GM18505 (cell line): ENCODE results near the gene AJAP1.

ENCODE experiments used
- ATAC-seq: cut with Tn5 transposase; IDR thresholded peaks from one replicate; pipeline ENCODE4 v1.9.1; 2021; ENCODE audit not compliant: unreplicated experiment
- POLR2A ChIP-seq: IDR thresholded peaks from 4 replicates; pipeline ENCODE4 v1.6.1; 2011; ENCODE audit warnings: borderline replicate concordance; ENCODE audit not compliant: insufficient read depth, insufficient read length; ENCODE audit errors: extremely low read depth

Gene AJAP1

GRCh38 chr1:4689271-4689935 is 35.0 kb downstream of the AJAP1 start:
- no peak for ATAC-seq
- no peak for TF ChIP-seq POLR2A

GRCh38 chr1:4689941-4690635 is 35.7 kb downstream of the AJAP1 start:
- ATAC-seq: no peak
- TF ChIP-seq POLR2A: no peak

- ATAC-seq: no peak
- TF ChIP-seq POLR2A: no peak
Measured at GRCh38 chr1:4690951-4691675, 36.7 kb downstream of the AJAP1 start.

- no peak for TF ChIP-seq POLR2A
- no peak for ATAC-seq
Measured at GRCh38 chr1:4691766-4692405, 37.5 kb downstream of the AJAP1 start.

- ATAC-seq: no peak
- TF ChIP-seq POLR2A: no peak
Measured at GRCh38 chr1:4692437-4692836, 38.0 kb downstream of the AJAP1 start.

- no peak for TF ChIP-seq POLR2A
- no peak for ATAC-seq
Measured at GRCh38 chr1:4693331-4693730, 38.9 kb downstream of the AJAP1 start.

- TF ChIP-seq POLR2A: no peak
- ATAC-seq: no peak
Measured at GRCh38 chr1:4693891-4694290, 39.5 kb downstream of the AJAP1 start.

- TF ChIP-seq POLR2A: no peak
- no peak for ATAC-seq
Measured at GRCh38 chr1:4694492-4694891, 40.1 kb downstream of the AJAP1 start.

- TF ChIP-seq POLR2A: no peak
- no peak for ATAC-seq
Measured at GRCh38 chr1:4695241-4695640, 40.8 kb downstream of the AJAP1 start.

GRCh38 chr1:4696161-4696745 is 41.8 kb downstream of the AJAP1 start:
- ATAC-seq: no peak
- TF ChIP-seq POLR2A: no peak

GRCh38 chr1:4696753-4697152 is 42.3 kb downstream of the AJAP1 start:
- ATAC-seq: no peak
- TF ChIP-seq POLR2A: no peak

GRCh38 chr1:4697801-4698200 is 43.4 kb downstream of the AJAP1 start:
- no peak for TF ChIP-seq POLR2A
- ATAC-seq: no peak

GRCh38 chr1:4698911-4699310 is 44.5 kb downstream of the AJAP1 start:
- no peak for ATAC-seq
- TF ChIP-seq POLR2A: no peak
